AG08395 (cell line): Measurements from ENCODE around the gene CBR4.
"Not testable (repeated sequence)": the region's sequence is repeated elsewhere in the genome, so short reads cannot be mapped to it uniquely, and the experiment has no call there.

Experiments used
- DNase-seq: peaks from one replicate; pipeline ENCODE4 v3.0.0; 2012; ENCODE audit warnings: mixed read lengths, low spot score

The CBR4 gene

DNA sequence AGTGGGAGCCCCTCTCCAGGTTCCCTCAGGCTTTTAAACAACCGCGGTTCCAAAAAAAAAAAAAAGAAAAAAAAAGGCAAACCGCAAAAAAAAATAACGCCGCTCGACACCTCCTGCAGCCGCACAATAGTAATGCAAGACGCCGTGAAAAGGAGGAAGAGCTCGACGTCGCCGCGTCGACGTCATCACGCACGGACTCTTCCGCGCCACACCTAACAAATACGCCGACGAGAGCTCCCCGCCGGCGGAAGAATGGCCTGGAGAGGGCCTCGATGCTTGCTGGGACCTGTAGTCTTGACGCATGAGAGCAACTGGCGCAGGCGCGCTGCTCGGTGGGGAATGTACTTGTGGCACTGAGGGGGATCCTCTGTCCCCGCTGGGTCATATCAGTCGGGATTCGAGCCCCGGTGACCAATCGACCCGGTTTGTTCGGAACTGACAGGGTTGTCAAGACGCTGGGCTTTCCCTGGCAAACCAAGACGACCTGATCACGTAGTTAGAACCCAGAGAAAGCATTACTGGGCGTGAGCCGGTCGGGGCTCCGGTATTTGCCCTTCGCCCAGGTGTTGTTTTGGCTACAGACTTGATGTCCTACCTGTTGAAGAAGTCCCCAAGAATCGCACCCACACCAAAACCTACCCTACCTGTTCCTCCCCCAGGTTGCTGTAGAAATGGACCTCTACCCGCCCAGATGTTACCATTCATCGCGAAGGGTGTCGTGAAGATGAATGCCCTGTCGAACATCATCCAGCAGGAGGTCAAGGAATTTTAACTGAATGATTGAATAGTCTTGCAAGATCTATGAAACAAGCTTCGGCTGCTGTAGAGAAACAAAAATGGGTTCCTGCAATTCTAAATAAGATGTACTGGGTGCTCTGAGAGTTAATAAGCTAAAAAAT lies at the start of gene CBR4:
Gene CBR4 (minus strand): TSS at position 131 of the 899 bp plus-strand sequence. CDS start 166 bp downstream, outside the sequence.
- DNase-seq: peak; percentile 96

DNA sequence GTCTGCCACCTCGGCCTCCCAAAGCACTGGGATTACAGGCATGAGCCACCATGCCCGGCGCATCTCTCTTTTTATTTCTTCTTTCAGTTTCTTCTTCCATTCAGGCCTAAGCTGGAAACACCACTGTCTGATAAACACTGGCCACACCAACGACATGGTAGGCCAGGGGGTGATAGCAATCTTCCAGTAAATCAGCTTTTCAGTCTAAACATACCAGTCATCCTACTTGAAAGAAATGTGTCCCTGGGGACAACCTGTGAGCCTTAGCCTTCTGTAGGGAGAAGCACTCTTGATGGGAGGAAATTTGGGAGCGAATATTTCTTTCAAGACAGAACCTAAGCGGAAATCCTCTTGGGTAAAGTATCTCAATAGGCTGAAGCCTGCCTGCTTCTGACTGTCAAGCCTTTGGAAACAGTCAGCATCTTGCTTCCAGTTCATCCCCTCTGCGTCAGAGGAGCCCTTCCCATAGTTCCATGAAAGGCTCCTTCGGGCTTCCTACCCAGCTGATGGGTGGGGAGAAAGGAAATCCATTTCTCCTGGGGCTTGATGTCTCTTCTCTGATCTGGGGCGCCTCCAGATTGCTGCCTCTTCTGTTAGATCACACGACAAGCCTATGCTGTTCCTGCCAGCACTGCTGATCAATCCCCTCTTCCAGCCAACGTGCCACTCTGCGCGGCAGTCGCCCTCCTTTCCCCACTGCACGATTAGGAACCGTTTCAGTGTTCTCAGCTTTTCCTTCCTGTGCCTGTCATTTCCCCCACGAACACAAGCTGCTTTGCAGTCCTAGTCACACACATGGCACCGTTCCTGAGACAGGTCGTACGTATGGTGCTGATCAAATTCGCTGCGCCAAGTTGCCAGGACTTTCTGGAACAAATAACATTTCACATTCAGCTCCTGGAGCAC lies 49.5 kb upstream of the CBR4 start:
- peak; percentile 48 for DNase-seq

DNA sequence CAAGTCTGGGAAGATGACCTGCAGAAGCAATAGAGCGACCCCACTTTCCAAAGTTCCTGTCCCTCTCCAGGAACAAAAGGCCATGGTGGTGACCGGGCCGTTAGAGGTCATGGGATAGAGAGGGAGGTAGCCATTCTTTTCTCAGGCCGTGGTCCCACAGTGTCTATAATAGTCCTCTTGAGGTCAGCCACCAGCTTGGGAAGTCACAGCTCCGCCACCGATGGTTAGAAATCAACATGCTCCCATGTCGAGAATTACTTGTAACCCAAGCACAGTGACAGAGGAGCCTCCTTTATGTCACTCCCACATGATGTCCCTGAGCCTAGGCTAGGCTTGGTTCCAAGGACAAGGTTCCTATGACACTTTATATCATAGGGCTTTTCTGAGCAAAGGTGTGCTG lies 48.3 kb upstream of the CBR4 start:
- no peak for DNase-seq

DNA sequence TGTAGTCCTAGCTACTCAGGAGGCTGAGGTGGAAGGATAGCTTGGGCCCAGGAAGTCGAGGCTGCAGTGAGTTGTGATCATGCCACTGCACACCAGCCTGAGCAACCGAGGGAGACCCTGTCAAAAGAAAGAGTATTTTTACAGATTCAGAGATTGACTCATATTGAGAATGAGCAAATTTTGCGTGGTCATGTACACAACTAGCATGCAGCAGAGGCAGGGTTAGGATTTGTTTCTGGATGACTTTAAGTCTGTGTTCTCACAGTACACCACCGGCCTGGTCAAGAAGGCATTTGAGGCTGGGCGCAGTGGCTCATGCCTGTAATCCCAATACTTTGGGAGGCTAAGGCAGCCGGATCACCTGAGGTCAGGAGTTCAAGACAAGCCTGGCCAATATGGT lies 44.8 kb upstream of the CBR4 start:
- no peak for DNase-seq

DNA sequence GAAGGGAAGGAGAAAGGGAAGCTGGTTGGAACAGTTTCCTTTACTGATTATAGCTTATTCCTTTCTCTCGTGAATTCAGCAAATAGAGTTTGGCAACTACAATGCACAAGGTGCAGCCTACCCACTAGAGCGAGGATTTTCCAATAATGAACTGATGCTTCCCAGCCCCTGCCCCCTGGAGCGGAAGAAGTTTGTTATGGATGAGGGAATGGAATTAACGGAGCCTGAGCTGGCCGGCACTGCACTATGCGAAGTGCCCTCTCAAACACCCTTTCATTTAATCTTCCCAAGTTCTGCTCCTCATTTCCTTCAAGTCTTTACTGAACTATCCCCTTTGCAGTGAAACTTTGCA lies 42.5 kb upstream of the CBR4 start:
- no peak for DNase-seq

DNA sequence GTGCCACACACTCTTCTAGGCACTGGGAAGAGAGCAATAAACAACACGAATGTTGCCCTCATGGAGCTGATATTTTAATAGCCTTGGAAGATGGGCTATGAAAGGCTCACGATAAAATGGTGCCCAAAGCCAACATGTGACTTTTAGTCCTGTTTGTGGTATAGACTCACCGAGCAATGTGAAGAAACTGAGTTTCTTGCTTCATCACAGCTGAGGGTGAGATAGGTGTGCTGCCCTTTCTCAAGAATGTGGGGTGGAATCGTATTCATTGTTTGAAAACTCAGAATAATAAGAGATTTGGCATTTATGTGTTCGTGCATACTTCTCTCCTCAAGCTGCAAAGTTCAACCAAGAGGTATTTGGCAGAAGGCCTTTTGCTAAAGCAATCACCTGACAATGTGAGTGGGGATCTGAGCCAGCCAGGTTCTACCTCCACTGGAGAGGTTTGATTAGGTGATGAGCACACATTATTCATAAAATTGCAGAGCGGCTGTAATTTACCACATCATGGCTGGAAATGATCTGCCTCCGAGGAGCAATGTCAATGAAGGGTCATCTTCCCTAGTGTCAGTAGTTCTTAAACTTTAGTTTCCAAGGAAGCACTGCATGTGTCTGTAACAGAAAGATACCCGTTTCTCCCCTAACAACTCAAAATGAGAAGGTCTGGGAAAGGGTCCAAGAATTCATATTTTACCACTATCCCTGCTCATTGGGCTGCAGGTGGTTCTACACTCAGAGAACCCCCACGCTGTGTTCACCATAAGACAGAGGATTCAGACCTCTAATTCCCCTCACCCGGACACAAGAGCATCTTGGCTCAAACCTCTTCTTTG lies 41.9 kb upstream of the CBR4 start:
- no peak for DNase-seq

DNA sequence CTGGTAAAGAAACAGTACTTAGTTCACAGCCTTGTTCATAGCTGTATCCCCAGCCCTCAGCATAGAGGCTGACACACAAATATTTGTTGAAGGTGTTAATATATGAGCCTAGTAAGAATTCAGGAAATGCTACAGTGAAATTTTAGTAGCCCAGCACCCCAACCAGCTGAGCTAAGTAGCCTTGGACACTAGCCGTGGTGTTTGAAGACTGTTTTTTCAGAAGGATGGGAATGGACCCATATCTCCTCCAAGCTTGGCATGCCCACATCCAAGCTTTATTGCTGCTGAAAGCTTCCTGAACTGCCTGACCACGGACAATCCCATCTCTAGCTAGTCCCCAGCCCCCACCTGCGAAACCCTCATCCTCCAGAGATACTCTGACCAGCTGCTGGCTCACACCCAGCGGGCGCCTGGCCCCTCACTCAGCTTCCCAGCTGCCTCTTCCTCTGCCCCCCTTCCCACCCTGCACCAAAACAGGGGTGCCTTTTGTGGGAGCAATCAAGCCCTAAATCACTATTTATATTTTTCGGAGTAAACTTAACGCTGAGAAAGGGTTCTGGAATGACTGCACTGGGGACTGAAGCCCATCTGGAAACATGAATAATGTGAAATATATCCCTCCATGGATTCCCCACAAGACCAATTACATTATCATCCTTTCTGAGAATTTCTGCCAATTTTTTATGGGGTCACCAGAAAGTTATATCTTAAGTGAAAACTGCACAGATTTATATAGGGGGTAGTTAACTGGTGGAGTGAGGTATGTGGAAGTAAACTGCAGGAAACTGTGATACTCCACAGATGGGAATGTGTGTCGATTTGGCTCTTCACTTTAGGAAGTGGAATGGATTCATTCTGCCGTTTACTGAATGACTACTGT lies 41.1 kb upstream of the CBR4 start:
- DNase-seq: no peak

DNA sequence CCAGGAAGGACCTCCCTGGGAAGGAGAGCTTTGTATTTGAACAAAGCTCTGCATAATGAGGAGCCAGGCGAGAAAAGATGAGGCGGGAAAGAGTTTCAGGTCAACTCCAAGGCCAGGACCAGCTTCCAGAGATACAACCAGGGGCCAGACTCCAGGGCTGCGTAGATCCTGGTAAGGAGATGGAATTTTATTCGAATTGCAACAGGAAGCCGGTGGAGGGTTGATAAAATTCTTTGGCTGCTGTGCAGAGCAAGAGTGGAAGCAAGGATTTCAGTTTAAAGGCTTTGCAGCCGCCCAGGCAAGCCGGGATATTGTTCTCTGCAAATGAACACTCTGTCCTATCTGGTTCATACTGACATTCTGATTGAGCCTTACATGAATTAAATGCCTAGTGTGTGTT lies 40.2 kb upstream of the CBR4 start:
- DNase-seq: no peak

DNA sequence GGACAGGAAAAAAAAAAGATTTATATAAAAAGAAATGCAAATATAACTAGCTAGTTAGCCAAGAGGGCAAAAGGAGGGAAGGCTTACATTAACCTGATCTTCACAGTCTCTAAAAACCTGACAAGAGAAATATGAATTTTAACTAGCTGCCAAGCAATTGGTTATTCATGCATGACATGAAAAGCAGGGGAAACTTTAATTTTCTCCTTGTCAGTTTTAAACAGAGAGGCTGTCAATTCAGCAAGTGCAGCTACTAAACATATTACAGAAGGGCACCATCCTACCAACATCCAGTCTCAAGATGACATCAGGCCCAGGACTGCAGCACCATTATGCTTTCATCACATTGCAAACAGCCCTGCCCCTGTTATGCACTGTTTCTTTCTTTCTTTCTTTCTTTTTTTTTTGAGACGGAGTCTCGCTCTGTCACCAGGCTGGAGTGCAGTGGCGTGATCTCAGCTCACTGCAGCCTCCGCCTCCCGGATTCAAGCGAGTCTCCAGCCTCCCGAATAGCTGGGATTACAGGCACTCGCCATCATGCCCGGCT lies 38.9 kb upstream of the CBR4 start:
- no peak for DNase-seq

DNA sequence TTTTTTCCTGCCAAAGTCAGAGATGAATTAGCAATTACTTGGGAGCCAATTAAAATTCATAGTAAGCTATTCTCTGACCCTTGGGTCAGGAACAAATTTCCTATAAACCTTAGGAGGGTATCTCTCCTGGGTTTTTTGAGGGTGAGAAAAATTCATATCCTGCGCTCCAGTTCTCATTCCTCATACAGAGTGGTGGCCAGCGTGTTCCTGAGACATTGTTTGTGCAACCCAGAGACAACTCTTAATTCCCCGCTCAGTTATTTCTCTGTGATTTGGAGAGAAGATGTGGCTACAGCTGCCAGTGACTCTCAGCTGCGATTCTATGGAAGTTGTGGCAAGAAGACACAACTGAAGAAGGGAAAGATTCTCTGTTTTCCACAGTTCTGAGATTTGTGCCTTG lies 37.9 kb upstream of the CBR4 start:
- DNase-seq: no peak

DNA sequence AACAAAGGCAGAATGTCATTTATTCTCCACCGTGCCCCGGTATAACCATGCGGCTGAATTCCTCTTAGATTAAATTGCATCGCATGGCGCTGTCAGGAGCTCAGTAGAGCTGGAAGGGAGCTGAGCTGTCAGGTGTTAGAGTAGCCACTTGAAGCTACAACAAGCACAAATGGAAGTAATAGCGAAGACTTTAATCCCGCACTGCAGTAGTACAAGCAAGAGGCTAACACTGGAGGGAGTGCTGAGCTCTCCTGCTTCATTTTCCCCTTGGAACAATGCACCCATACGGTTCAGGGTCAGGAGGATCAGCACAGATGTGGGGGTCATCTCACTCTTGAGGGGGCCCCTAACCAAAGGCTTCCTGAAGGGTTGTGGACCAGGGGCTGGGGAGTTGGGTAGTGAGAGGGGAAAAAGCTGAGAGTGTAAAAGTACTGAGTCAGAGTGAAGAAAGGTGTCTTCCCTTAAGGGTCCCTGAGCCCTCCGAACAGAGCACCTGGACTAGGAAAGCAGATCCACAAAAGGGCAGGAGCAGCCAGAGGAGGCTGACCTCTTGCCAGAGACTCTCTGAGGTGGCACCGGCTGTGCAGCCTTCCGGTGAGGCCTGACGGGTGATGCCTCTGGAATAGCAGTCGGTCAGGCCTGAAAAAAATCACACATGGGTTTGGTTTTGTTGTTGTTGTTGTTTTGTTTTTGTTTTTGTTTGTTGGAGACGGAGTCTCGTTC lies 36.0 kb upstream of the CBR4 start:
- no peak for DNase-seq

DNA sequence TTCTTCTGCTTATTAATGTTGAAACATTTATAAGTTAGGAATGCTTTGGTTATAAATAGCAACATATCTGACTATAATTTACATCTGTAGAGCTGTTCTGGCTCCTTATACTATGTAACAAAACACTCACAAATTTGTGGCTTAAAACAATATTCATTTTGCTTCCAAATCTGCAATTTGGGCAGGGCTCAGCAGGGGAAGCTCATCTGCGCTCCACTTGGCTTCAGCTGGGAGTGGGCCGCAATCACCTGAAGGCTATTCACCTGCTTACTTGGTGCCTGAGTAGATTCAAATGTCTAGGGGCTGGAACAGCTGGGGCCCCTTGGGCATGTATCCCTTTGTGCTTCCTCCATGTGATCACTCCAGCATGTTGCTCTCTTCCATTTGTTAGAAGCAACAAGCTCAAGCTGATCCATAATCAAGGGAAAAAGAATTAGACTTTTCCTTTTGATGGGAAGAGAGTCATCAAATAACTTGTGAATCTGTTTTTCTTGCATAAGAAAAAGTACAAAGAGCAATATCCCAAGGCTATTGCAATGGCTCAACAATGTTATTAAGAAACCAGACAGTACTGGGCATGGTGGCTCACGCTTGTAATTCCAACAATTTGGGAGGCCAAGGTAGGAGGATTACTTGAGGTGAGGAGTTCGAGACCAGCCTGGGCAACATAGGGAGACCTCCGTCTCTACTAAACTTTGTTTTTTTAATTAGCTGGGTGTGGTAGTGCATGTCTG lies 34.8 kb upstream of the CBR4 start:
- DNase-seq: no peak

DNA sequence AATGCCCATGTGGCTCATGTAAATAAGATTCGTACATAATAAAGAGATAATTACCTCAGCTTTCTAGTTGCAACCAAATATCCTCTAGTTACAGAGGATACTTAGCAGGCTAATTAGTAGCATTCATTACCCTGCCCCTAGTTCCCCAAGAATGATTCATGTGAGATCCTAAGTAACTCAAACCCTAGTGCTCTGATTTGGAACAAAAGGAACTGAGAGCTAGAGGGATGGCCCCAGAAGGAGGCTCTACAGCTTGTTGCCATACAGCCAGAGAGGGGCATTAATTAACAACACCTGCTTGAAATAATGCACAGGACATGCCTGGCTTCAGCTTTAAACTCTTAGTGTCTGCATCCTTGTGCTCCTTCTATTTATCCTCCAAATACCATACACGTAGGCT lies 32.6 kb upstream of the CBR4 start:
- DNase-seq: no peak

DNA sequence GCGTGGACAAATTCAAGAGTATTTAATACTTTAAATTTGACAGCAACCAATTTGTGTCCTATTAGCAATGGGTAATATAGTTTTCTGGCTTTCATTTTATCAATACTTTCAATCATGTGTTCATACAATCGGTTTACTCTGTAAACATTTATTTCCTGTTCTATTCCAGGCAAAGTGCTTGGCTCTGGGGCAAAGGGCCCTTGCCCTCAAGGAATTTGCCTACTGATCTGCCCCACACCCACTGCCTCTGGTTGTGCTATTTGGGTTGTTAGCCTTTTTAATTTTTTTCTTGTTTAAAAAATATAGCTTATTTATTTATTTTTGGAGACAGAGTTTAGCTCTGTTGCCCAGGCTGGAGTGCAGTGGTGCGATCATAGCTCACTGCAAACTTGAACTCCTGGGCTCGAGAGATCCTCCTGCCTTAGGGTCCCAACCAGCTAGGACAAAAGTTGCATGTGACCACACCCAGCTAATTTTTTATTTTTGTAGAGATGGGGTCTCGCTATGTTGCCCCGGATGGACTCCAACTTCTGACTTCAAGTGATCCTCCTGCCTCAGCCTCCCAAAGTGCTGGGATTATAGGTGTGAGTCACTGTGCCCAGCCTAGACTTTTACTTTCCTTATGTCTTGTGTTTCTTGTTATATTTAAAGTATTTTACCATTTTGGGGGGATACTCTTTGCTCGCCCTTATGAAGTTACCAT lies 30.7 kb upstream of the CBR4 start:
- no peak for DNase-seq

DNA sequence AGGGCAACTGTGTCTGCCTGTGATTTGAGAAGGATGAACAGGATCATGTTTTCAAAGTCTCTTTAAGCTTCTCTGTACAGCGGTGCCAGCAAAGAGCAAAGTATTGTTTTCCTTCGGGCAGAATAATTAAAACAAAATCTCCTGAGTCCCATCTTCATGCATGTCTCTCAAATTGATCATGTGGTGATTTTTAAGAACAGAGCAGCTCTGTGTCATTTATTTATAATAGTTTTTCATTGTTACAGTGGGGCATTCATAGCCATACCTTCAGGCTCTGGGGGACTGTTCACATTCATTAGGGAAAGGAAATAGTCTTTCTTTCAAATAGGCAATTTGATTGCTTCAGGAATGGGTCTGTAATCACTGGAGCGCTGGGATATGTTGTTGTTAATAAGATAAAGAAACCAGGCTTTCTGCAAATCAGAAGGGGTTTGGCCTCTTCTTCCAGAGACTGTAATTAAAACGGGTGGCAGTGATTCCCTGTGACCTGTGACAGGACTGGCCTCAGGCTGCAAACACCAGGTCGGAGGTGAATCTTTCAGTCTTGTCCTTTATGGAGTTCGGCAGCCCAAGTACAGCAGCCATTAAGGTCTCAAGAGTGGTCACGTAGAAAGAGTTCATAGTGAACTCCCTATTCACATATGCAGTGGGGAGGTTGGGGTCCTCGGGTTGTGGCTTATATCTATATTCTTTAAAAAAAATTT lies 29.3 kb upstream of the CBR4 start:
- no peak for DNase-seq

DNA sequence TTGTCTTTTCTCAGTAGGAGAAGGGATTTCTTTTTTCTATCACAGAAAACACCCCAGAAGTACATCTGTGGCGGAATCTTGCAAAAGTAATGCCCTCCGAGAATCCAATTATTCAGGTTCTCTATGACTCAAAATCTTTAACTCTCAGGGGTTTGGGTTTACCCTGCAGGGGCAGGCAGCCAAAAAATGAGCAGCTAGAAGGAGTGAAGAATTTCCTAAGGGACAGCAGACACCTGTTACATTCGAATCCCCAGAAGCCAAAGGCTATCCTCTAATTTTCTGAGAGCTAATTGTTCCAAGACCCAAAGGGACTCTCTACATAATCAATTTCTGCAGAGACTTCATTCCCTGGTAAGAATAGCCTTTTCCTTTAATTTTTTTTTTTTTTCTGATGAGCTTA lies 27.5 kb upstream of the CBR4 start:
- no peak for DNase-seq

DNA sequence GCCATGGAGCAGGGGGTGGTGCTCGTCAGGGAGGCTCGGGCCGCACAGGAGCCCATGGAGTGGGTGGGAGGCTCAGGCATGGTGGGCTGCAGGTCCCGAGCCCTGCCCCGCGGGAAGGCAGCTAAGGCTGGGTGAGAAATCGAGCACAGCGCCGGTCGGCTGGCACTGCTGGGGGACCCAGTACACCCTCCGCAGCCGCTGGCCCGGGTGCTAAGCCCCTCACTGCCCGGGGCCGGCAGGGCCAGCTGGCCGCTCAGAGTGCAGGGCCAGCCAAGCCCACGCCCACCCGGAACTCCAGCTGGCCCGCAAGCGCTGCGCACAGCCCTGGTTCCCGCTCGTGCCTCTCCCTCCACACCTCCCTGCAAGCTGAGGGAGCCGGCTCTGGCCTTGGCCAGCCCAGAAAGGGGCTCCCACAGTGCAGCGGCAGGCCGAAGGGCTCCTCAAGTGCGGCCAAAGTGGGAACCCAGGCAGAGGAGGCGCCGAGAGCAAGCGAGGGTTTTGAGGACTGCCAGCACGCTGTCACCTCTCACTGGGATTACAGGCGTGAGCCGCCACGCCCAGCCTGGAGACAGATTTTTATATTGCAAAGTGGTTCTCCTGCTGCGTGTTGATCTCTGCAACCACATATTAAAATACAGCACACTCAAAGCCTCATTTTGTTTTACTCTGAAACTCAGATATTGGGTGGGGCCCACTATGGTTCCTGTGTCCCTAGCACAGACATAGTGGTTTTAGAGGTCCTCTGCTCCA lies 26.0 kb upstream of the CBR4 start:
- DNase-seq: not testable (repeated sequence)

DNA sequence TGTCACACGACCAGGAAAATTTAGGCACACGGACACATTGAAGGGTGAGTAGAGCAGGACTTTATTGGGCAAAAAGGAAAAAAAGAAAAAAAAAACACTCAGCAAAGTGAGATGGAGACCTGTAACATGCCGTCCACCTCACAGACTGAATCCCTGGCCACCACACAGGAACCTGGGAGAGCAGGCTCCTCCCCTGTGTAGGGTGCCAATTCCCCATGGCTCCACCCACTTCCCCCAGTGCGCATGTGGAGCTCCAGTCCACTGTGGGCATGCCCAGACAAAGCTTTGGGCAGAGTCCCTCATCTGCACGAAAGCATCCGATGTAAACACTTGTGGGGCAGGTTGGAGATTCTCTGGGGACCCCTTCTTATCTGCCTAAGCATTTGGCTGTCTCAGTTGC lies 23.6 kb upstream of the CBR4 start:
- no peak for DNase-seq
